Esophagus muscularis mucosa (tissue), 4 donors: ENCODE results near the gene SLC25A22. TPM values are rescaled to one million over a fixed set of nuclear protein-coding genes. Genes with fewer than 3 reads are reported as not detected.

ENCODE experiments used
- DNase-seq: peaks from one replicate; pipeline ENCODE4 v3.0.0-alpha.2; 2017; ENCODE audit errors: extremely low spot score
- H3K27ac ChIP-seq, 4 donors: fragments of 200-600 bp; sonication (generic); replicated peaks in 1 of 4; 1 replicate in 3 of 4; 2 replicates in 1 of 4; pipeline ENCODE4 v1.5.1; 2016 to 2019; ENCODE audit warnings: mild to moderate bottlenecking in 1 of 4
- H3K27me3 ChIP-seq, 4 donors: fragments of 200-600 bp; sonication (generic); one replicate each; pipeline versions ENCODE4 v1.5.1 to v1.6.0; 2016 to 2019
- H3K36me3 ChIP-seq, 4 donors: fragments of 200-600 bp; sonication (generic); one replicate each; pipeline ENCODE4 v1.5.1; 2016 to 2019
- H3K4me1 ChIP-seq, 4 donors: fragments of 200-600 bp; sonication (generic); one replicate each; pipeline ENCODE4 v1.5.1; 2016 to 2019
- H3K4me3 ChIP-seq, 4 donors: fragments of 200-600 bp; sonication (generic); 1 replicate in 2 of 4; 2 replicates in 2 of 4; pipeline ENCODE4 v1.5.1; 2016 to 2019; ENCODE audit warnings: mild to moderate bottlenecking in 4 of 4, moderate library complexity in 1 of 4
- H3K9me3 ChIP-seq, 4 donors: fragments of 200-600 bp; sonication (generic); 1 replicate in 3 of 4; 2 replicates in 1 of 4; pipeline ENCODE4 v1.5.1; 2016 to 2019
- CTCF ChIP-seq, 3 experiments: fragments of 200-600 bp in 2 of 3; fragments of 450-650 bp in 1 of 3; sonication (generic) in 2 of 3; IDR thresholded peaks; one replicate each; pipeline ENCODE4 v1.5.1; 2017 to 2019; ENCODE audit warnings: antibody characterized with exemption in 3 of 3, mild to moderate bottlenecking in 2 of 3, moderate library complexity in 1 of 3
- EP300 ChIP-seq: sonication (generic); formaldehyde crosslinking; IDR thresholded peaks from one replicate; pipeline ENCODE4 v1.6.1; 2017; ENCODE audit warnings: antibody characterized with exemption
- POLR2A ChIP-seq: fragments of 450-650 bp; IDR thresholded peaks from one replicate; pipeline ENCODE4 v1.6.1; 2017; ENCODE audit warnings: antibody characterized with exemption, moderate library complexity, mild to moderate bottlenecking, low read depth
- POLR2AphosphoS5 ChIP-seq, 2 donors: sonication (generic); formaldehyde crosslinking; IDR thresholded peaks; one replicate each; pipeline ENCODE4 v1.6.1; 2017; ENCODE audit warnings: antibody characterized with exemption in 2 of 2
- WGBS: methylation state at CpG from one replicate; pipeline ENCODE4 v1.1.5; 2018; 5-methylcytosine and 5-hydroxymethylcytosine counted together
- intact Hi-C: fragments of 100-400 bp; cut with DNase I; formaldehyde crosslinking; loops from one replicate; pipeline ENCODE4 v1.15.1; 2023
- total RNA-seq, 4 donors: library from RNA; depleted of rRNA; stranded (reverse); fragments of >200 nt; gene quantifications; one replicate each; pipeline versions ENCODE4 v1.1.0 to v1.2.1, GENCODE V29; 2016

SLC25A22 gene
- total RNA-seq, 4 donors from 2014 or later, result 5.0 to 11.0 (median 9.5) TPM

GRCh38 chr11:844693-845644 lies 46.9 kb upstream of the SLC25A22 start:
- Histone ChIP-seq H3K9me3 (no peaks in the 10 kb centered on the region), H3K27ac (peak overlapping the region; percentile 88 to 94 (median 91)), H3K4me1 (peaks cover 60 to 90% (median 84%) of the 10 kb centered on the region in 4 donors), H3K4me3 (peak overlapping the region; percentile 80 to 94 (median 90)), H3K36me3 (peaks cover 3 to 24% (median 21%) of the 10 kb centered on the region in 4 donors), H3K27me3 (peaks cover 0 to 17% (median 5%) of the 10 kb centered on the region in 4 donors)
- peak; percentile 98 for DNase-seq
- intact Hi-C loops, result loop anchor here (2.0 kb wide), 1 partner anchor 82 kb away; no protein-coding TSS in a partner anchor
- TF ChIP-seq CTCF (IDR thresholded peaks at IDR 0.05) (no peak), POLR2AphosphoS5 (IDR thresholded peaks at IDR 0.05) (peak; percentile 79 to 89), POLR2A (no peak)
- 58% methylated on average over 3 of the region's 31 CpGs for WGBS

GRCh38 chr11:843818-844692 lies 46.0 kb upstream of the SLC25A22 start:
- 3% methylated on average over 5 of the region's 25 CpGs for WGBS
- DNase-seq, result peak; percentile 99
- Histone ChIP-seq H3K9me3 (no peaks in the 10 kb centered on the region), H3K36me3 (peaks cover 10 to 33% (median 30%) of the 10 kb centered on the region in 4 donors), H3K4me1 (peaks cover 59 to 91% (median 84%) of the 10 kb centered on the region in 4 donors), H3K4me3 (peak overlapping the region; percentile 80 to 94 (median 90)), H3K27ac (peak overlapping the region; percentile 88 to 94 (median 91)), H3K27me3 (peaks cover 0 to 13% (median 3%) of the 10 kb centered on the region in 4 donors)
- intact Hi-C loops, result loop anchor here (2.0 kb wide), 1 partner anchor 83 kb away; no protein-coding TSS in a partner anchor
- no peak for TF ChIP-seq EP300
- TF ChIP-seq POLR2A, result peak; percentile 39
- TF ChIP-seq POLR2AphosphoS5 (IDR thresholded peaks at IDR 0.05), result peak; percentile 94 to 96
- TF ChIP-seq CTCF (IDR thresholded peaks at IDR 0.05), result no peak

GRCh38 chr11:843086-843734 lies 45.1 kb upstream of the SLC25A22 start:
- TF ChIP-seq EP300 (no peak), POLR2A (no peak), CTCF (IDR thresholded peaks at IDR 0.05) (no peak)
- Histone ChIP-seq H3K4me1 (peaks cover 57 to 91% (median 84%) of the 10 kb centered on the region in 4 donors), H3K27ac (peak overlapping the region; percentile 88 to 94 (median 91)), H3K4me3 (peak overlapping the region; percentile 80 to 94 (median 90)), H3K9me3 (no peaks in the 10 kb centered on the region), H3K27me3 (peaks cover 0 to 6% (median 0%) of the 10 kb centered on the region in 4 donors), H3K36me3 (peaks cover 18 to 42% (median 39%) of the 10 kb centered on the region in 4 donors)
- WGBS, result under 1% methylated on average over 37 of the region's 53 CpGs
- intact Hi-C loops, result no loop called here
- DNase-seq, result no peak

GRCh38 chr11:842370-843002 lies 44.4 kb upstream of the SLC25A22 start, which contains the start of the genes POLR2L and TSPAN4:
Gene POLR2L, minus strand, starts transcription at chr11:842529. Its CDS starts 21 bp downstream, at chr11:842508.
Gene TSPAN4, plus strand, starts transcription at chr11:842852. Its CDS starts 7,453 bp downstream, at chr11:850305.
- intact Hi-C loops, result no loop called here
- TF ChIP-seq POLR2A, result peak; percentile 57
- TF ChIP-seq POLR2AphosphoS5 (IDR thresholded peaks at IDR 0.05), result peak; percentile 88 to 96
- no peak for TF ChIP-seq EP300
- TF ChIP-seq CTCF (IDR thresholded peaks at IDR 0.05), result peak in 2 of 3 experiments; percentile 19 to 25
- peak; percentile 97 for DNase-seq
- Histone ChIP-seq H3K27ac (peak within 1 kb of the TSS; percentile 88 to 94 (median 91)), H3K27me3 (no peaks in the 10 kb centered on the region), H3K9me3 (no peaks in the 10 kb centered on the region), H3K4me3 (peak within 1 kb of the TSS; percentile 80 to 94 (median 90)), H3K36me3 (peaks cover 26 to 44% (median 41%) of the 10 kb centered on the region in 4 donors), H3K4me1 (peaks cover 50 to 91% (median 81%) of the 10 kb centered on the region in 4 donors)
- WGBS, result 0% methylated on average over 6 of the region's 87 CpGs
